ENCODE results near the gene ARIH1. TPM values are rescaled to one million over a fixed set of nuclear protein-coding genes. Genes with fewer than 3 reads are reported as not detected.

The ARIH1 gene
- total and polyA plus RNA-seq, 2 of the 8 experiments (the other 6 are each of a cell fraction or from before 2014, with no cell fraction given) = 32.7 to 179 TPM

GRCh38 chr15:72585476-72586058 is 111.4 kb downstream of the ARIH1 start:
- Histone ChIP-seq H3K23ac (ENCODE audit: insufficient read length) (no peak overlapping the region), H3K4me3 (ENCODE audit: extremely low read depth in 1 of 4, insufficient read depth in 2 of 4, low read depth in 3 of 4, low read length in 4 of 4) (no peak overlapping the region), H4K91ac (replicated peaks; ENCODE audit: insufficient read length, low read length) (no peak overlapping the region), H2BK12ac (ENCODE audit: low read depth, low read length) (no peak overlapping the region), H2AFZ (ENCODE audit: low read length) (no peak overlapping the region), H2BK5ac (ENCODE audit: low read depth, low read length) (no peak overlapping the region), H3K14ac (ENCODE audit: insufficient read length) (no peak overlapping the region), H3K27me3 (replicated peaks in 1 of 4; ENCODE audit: control insufficient read depth in 3 of 4, extremely low read depth in 1 of 4, insufficient read depth in 3 of 4, low read length in 3 of 4) (no peaks in the 10 kb centered on the region), H3K9me3 (ENCODE audit: insufficient read depth in 2 of 2, low read depth in 1 of 2, low read length in 1 of 2) (no peaks in the 10 kb centered on the region), H3K79me1 (ENCODE audit: low read depth, low read length) (no peaks in the 10 kb centered on the region; the same call in 1 of the 2 replicates), H3K23me2 (ENCODE audit: low read depth, low read length) (no peaks in the 10 kb centered on the region), H3K18ac (ENCODE audit: extremely low read depth, low read length) (no peak overlapping the region), H2BK120ac (replicated peaks; ENCODE audit: low read depth, low read length) (no peak overlapping the region), H3K4me2 (ENCODE audit: insufficient read depth in 1 of 2, low read depth in 2 of 2, low read length in 2 of 2) (no peak overlapping the region), H2BK15ac (ENCODE audit: low read length) (no peak overlapping the region), H4K5ac (ENCODE audit: insufficient read length, low read depth, low read length) (no peak overlapping the region), H4K20me1 (replicated peaks in 1 of 2; ENCODE audit: control insufficient read depth in 1 of 2, insufficient read depth in 2 of 2, low read length in 2 of 2) (peaks cover 2 to 6% of the 10 kb centered on the region in 2 experiments), H3K4me1 (replicated peaks in 1 of 4; ENCODE audit: control insufficient read depth in 3 of 4, insufficient read depth in 4 of 4, low read length in 3 of 4) (no peaks in the 10 kb centered on the region), H3K36me3 (ENCODE audit: control insufficient read depth in 2 of 4, insufficient read depth in 4 of 4, low read length in 3 of 4) (peaks cover 9 to 48% (median 23%) of the 10 kb centered on the region in 4 experiments), H3K79me2 (ENCODE audit: control insufficient read depth in 1 of 2, insufficient read depth in 2 of 2, low read length in 2 of 2) (no peaks in the 10 kb centered on the region), H2AK5ac (ENCODE audit: low read depth, low read length) (no peak overlapping the region), H3K4ac (replicated peaks; ENCODE audit: insufficient read length, low read depth, low read length) (no peak overlapping the region), H3K9ac (replicated peaks in 1 of 4; ENCODE audit: extremely low read depth in 1 of 4, low read depth in 3 of 4, low read length in 3 of 4) (no peak overlapping the region), H4K8ac (ENCODE audit: extremely low read depth, insufficient read depth, low read length) (no peak overlapping the region), H3K27ac (ENCODE audit: low read depth, low read length) (no peak overlapping the region), H3K56ac (replicated peaks; ENCODE audit: insufficient read length, low read depth, low read length) (no peak overlapping the region), H2BK20ac (ENCODE audit: low read length) (no peak overlapping the region)
- WGBS, 2 experiments (ENCODE audit: extremely low coverage in 1 of 2, insufficient coverage in 1 of 2, insufficient read length in 1 of 2, insufficient replicate concordance in 2 of 2, low coverage in 1 of 2, low lambda C conversion rate in 2 of 2, missing lambda C conversion rate in 1 of 2) = 88% methylated on average over 1 of the region's 1 CpG; no CpG with 5 or more reads in 1 of the 2 experiments
- ChIA-PET CTCF (ENCODE audit: partially characterized antibody) (interaction anchor here (0.9 to 3.8 kb wide), 2 partner anchors 10 to 14 kb away, joined by 3 to 25 read pairs; no protein-coding TSS in a partner anchor), POLR2A (ENCODE audit: partially characterized antibody) (no interaction called here)
- FAIRE-seq (no peak), DNase-seq (ENCODE audit: low read depth in 1 of 2, low spot score in 2 of 2) (no peak)
- TF ChIP-seq, protein P1, sequence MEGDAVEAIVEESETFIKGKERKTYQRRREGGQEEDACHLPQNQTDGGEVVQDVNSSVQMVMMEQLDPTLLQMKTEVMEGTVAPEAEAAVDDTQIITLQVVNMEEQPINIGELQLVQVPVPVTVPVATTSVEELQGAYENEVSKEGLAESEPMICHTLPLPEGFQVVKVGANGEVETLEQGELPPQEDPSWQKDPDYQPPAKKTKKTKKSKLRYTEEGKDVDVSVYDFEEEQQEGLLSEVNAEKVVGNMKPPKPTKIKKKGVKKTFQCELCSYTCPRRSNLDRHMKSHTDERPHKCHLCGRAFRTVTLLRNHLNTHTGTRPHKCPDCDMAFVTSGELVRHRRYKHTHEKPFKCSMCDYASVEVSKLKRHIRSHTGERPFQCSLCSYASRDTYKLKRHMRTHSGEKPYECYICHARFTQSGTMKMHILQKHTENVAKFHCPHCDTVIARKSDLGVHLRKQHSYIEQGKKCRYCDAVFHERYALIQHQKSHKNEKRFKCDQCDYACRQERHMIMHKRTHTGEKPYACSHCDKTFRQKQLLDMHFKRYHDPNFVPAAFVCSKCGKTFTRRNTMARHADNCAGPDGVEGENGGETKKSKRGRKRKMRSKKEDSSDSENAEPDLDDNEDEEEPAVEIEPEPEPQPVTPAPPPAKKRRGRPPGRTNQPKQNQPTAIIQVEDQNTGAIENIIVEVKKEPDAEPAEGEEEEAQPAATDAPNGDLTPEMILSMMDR (IDR thresholded peaks at IDR 0.05; ENCODE audit: control extremely low read depth in 1 of 3, insufficient read depth in 1 of 3, low read depth in 1 of 3, low read length in 3 of 3) = peak in 1 of 3 experiments; percentile 26; a peak in 1 of 4 replicates
- no peak for TF ChIP-seq SP2 (IDR thresholded peaks at IDR 0.05; ENCODE audit: low read length)
- no peak for TF ChIP-seq RXRA (IDR thresholded peaks at IDR 0.05; ENCODE audit: insufficient read depth, low read depth, low read length)
- TF ChIP-seq RAD21 (IDR thresholded peaks at IDR 0.05 in 1 of 2, conservative IDR thresholded peaks at IDR 0.05 in 1 of 2; ENCODE audit: low read depth in 2 of 2, low read length in 2 of 2) = peak; percentile 19 to 37; a peak in 2 of 4 replicates
- TF ChIP-seq NANOG (IDR thresholded peaks at IDR 0.05; ENCODE audit: insufficient read depth, low read depth, low read length, poor library complexity, severe bottlenecking) = no peak
